T-helper 17 cell (primary cell): Measurements from ENCODE around the gene KNCN. TPM values are rescaled to one million over a fixed set of nuclear protein-coding genes. Genes with fewer than 3 reads are reported as not detected.

Experiments used
- ATAC-seq: fragments of 150-1000 bp; cut with Tn5 transposase; 2 replicates; pipeline ENCODE4 v1.10.0; 2021; ENCODE audit warnings: mild to moderate bottlenecking, moderate library complexity
- DNase-seq, 3 donors: peaks; one replicate each; pipeline versions ENCODE4 v3.0.0 to v3.0.0-alpha.2; 2020 to 2021
- H3K9me3 ChIP-seq: one replicate; pipeline ENCODE4 v1.7.0; 2013; ENCODE audit warnings: low read length, mild to moderate bottlenecking; ENCODE audit not compliant: control insufficient read depth, poor library complexity, severe bottlenecking
- H3K27ac Mint-ChIP-seq: one replicate; pipeline ENCODE4 v1.8.0; 2022; ENCODE audit warnings: mild to moderate bottlenecking, moderate library complexity, mixed read lengths
- H3K27me3 Mint-ChIP-seq: one replicate; pipeline ENCODE4 v1.8.0; 2022; ENCODE audit warnings: mixed read lengths
- H3K36me3 Mint-ChIP-seq: one replicate; pipeline ENCODE4 v1.8.0; 2022; ENCODE audit warnings: low read depth, mixed read lengths
- H3K4me1 Mint-ChIP-seq: one replicate; pipeline ENCODE4 v1.8.0; 2022; ENCODE audit warnings: mild to moderate bottlenecking, mixed read lengths
- H3K4me3 Mint-ChIP-seq: one replicate; pipeline ENCODE4 v1.8.0; 2022; ENCODE audit warnings: mild to moderate bottlenecking, moderate library complexity, mixed read lengths
- total RNA-seq, 4 donors: library from RNA in 2 of 4; stranded (reverse) in 2 of 4; gene quantifications; one replicate each; pipeline ENCODE4 v1.2.3 and lab custom pipeline; 2022 to 2026

Gene KNCN
- not detected for total RNA-seq
- total RNA-seq (lab: John Stamatoyannopoulos, UW) = 0 to 0.08 reads per million in 2 donors

- H3K27ac Mint-ChIP-seq = peak within 1 kb of the TSS; percentile 98
- ATAC-seq (no peak), DNase-seq (no peak)
- H3K4me3 Mint-ChIP-seq = peak within 1 kb of the TSS; percentile 36
- peaks cover 18% of the 10 kb centered on the region for H3K4me1 Mint-ChIP-seq
- H3K27me3 Mint-ChIP-seq = peaks cover 10% of the 10 kb centered on the region
- H3K9me3 ChIP-seq = no peaks in the 10 kb centered on the region
- peaks cover 2% of the 10 kb centered on the region for H3K36me3 Mint-ChIP-seq
Observed at GRCh38 chr1:46551597-46552095, at the start of gene KNCN. Gene KNCN, minus strand, starts transcription at chr1:46551647. Its CDS starts 432 bp downstream, at chr1:46551215.

- peaks cover 4% of the 10 kb centered on the region for H3K36me3 Mint-ChIP-seq
- ATAC-seq = no peak
Observed at GRCh38 chr1:46599059-46599970, 47.9 kb upstream of the KNCN start.

DNA sequence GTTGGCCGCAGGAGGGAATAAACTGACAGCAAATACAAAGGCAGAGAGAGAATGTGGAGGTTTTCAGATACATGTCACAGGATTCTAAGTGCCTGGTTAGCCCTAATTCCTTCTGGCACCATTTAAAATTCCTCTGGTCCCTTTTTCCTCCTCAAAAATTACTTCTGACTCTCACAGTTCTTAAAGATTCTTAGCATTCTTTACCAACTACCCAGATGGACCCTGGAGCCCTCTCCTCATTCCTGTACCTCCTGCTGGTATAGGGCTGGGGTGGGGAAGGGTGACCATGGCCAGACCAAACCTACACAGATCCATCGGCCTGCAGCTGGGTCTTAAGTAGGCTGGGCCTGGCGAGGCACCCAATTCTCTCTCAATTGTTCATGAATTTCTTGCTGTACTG lies 45.4 kb upstream of the KNCN start:
- Mint-ChIP-seq H3K4me3 (no peak overlapping the region), H3K4me1 (peaks cover 75% of the 10 kb centered on the region), H3K27ac (peak overlapping the region; percentile 74), H3K36me3 (peaks cover 12% of the 10 kb centered on the region), H3K27me3 (no peaks in the 10 kb centered on the region)
- ATAC-seq (no peak), DNase-seq (no peak)
- no peaks in the 10 kb centered on the region for H3K9me3 ChIP-seq

More at GRCh38 chr1:46599059-46599970, 47.9 kb upstream of the KNCN start:
- peak overlapping the region; percentile 91 for H3K27ac Mint-ChIP-seq
- no peak for DNase-seq
- H3K9me3 ChIP-seq = no peaks in the 10 kb centered on the region
- H3K27me3 Mint-ChIP-seq = no peaks in the 10 kb centered on the region
- H3K4me1 Mint-ChIP-seq = peaks cover 76% of the 10 kb centered on the region
- peak overlapping the region; percentile 69 for H3K4me3 Mint-ChIP-seq

DNA sequence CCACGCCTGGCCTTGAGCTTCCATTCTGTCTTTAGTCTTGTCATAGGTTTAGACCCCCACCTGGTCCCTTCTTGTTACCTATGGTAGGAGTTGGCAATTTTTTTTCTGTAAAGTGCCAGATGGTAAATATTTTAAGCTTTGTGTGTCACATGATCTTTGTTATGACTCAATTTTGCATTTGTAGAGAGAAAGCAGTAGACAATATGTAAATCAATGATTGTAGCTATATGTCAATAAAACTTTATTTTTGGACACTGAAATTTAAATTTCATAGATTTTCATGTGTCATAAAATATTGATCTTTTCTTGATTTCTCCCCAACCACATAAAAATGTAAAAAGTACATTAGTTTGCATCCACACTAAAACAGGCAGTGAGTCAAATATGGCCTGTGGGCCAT lies 44.6 kb upstream of the KNCN start:
- H3K4me3 Mint-ChIP-seq = no peak overlapping the region

DNA sequence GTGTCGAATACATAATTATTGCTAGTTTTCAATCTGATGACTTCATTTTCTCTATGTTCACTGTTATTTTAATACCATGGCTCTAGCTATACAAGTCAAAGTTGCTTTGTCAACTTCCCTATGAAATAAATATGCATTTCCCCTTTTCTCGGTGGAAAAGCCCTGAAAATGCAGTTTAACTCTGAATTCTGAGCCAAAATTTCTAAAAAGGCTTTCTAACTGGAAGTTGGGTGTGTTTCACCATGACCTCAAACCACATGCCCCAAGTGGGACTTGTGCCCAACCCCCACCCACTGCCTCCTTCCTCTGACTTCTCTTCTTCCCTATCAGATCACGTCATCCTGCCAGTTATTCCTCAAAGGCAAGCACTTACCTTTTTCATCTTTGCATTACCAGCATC lies 43.7 kb upstream of the KNCN start:
- no peaks in the 10 kb centered on the region for H3K9me3 ChIP-seq
- Mint-ChIP-seq H3K36me3 (peaks cover 14% of the 10 kb centered on the region), H3K27me3 (no peaks in the 10 kb centered on the region), H3K4me3 (peak overlapping the region; percentile 82), H3K27ac (peak overlapping the region; percentile 74), H3K4me1 (peaks cover 69% of the 10 kb centered on the region)
- peak; percentile 41 for ATAC-seq
- no peak for DNase-seq

More for the DNA sequence above, 44.6 kb upstream of the KNCN start:
- ATAC-seq (no peak), DNase-seq (no peak)
- no peaks in the 10 kb centered on the region for H3K9me3 ChIP-seq
- Mint-ChIP-seq H3K36me3 (peaks cover 12% of the 10 kb centered on the region), H3K4me1 (peaks cover 70% of the 10 kb centered on the region), H3K27me3 (no peaks in the 10 kb centered on the region), H3K27ac (peak overlapping the region; percentile 74)

- no peaks in the 10 kb centered on the region for H3K9me3 ChIP-seq
- peak overlapping the region; percentile 74 for H3K27ac Mint-ChIP-seq
- ATAC-seq (no peak), DNase-seq (no peak)
- H3K4me3 Mint-ChIP-seq = peak overlapping the region; percentile 33
- peaks cover 20% of the 10 kb centered on the region for H3K36me3 Mint-ChIP-seq
- H3K4me1 Mint-ChIP-seq = peaks cover 62% of the 10 kb centered on the region
- H3K27me3 Mint-ChIP-seq = no peaks in the 10 kb centered on the region
Observed at GRCh38 chr1:46594063-46594462, 42.6 kb upstream of the KNCN start.

DNA sequence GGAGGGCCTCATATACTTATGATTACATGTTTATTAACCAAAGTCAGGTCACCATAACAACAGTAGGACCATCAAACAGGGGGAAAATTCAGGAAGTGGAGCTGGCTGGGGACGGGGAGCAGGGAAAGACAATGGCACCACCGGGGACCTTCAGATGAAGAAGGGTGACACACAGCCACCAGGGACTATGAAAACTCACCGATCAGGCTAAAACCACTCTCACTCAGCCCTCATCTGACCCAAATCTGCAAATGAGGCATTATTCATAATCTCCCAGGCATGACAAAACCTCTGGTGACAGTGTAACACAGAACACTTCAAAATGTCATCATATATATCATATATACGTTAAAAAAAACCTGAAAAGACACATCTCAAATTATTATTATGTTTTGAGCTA lies 41.4 kb upstream of the KNCN start:
- H3K4me3 Mint-ChIP-seq = no peak overlapping the region
- ATAC-seq (no peak), DNase-seq (no peak)
- peaks cover 56% of the 10 kb centered on the region for H3K4me1 Mint-ChIP-seq
- H3K27ac Mint-ChIP-seq = no peak overlapping the region
- no peaks in the 10 kb centered on the region for H3K27me3 Mint-ChIP-seq
- H3K36me3 Mint-ChIP-seq = peaks cover 22% of the 10 kb centered on the region
- H3K9me3 ChIP-seq = no peaks in the 10 kb centered on the region

DNA sequence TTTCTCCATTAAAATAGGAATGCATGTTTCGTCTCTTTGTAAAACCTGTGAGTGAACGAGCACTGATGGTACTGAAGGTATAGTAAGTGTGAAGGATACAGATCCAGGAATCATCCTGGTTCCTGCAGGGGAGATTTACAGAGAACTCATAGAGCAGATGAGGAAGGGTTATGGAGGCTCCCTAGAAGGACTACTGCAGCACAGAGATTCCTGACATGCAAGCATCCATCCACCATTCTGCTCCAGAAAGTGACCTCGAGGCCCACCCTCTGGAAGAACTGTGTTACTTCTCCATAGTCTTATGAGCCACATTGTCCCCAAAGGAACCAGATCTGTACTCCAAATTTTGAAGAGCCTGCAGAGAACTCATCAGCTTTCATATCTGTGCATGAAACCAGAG lies 38.1 kb upstream of the KNCN start:
- Mint-ChIP-seq H3K4me1 (peaks cover 28% of the 10 kb centered on the region), H3K27ac (no peak overlapping the region), H3K4me3 (no peak overlapping the region)

GRCh38 chr1:46587069-46587468 lies 35.6 kb upstream of the KNCN start:
- H3K27ac Mint-ChIP-seq = no peak overlapping the region
- H3K27me3 Mint-ChIP-seq = no peaks in the 10 kb centered on the region
- H3K36me3 Mint-ChIP-seq = peaks cover 20% of the 10 kb centered on the region
- H3K4me1 Mint-ChIP-seq = peaks cover 25% of the 10 kb centered on the region
- H3K4me3 Mint-ChIP-seq = no peak overlapping the region
- DNase-seq (no peak), ATAC-seq (no peak)
- H3K9me3 ChIP-seq = no peaks in the 10 kb centered on the region

More for the DNA sequence above, 38.1 kb upstream of the KNCN start:
- Mint-ChIP-seq H3K36me3 (peaks cover 22% of the 10 kb centered on the region), H3K27me3 (no peaks in the 10 kb centered on the region)
- H3K9me3 ChIP-seq = no peaks in the 10 kb centered on the region
- no peak for ATAC-seq
- DNase-seq = no peak

GRCh38 chr1:46585312-46585938 lies 34.0 kb upstream of the KNCN start:
- H3K27me3 Mint-ChIP-seq = no peaks in the 10 kb centered on the region
- no peaks in the 10 kb centered on the region for H3K9me3 ChIP-seq
- no peak overlapping the region for H3K4me3 Mint-ChIP-seq
- H3K4me1 Mint-ChIP-seq = peaks cover 34% of the 10 kb centered on the region
- no peak overlapping the region for H3K27ac Mint-ChIP-seq
- DNase-seq (no peak), ATAC-seq (no peak)
- H3K36me3 Mint-ChIP-seq = peaks cover 21% of the 10 kb centered on the region

- peaks cover 11% of the 10 kb centered on the region for H3K36me3 Mint-ChIP-seq
- peaks cover 3% of the 10 kb centered on the region for H3K9me3 ChIP-seq
- H3K4me3 Mint-ChIP-seq = no peak overlapping the region
- H3K27ac Mint-ChIP-seq = peak overlapping the region; percentile 90
- H3K4me1 Mint-ChIP-seq = peaks cover 29% of the 10 kb centered on the region
- ATAC-seq (no peak), DNase-seq (no peak)
- no peaks in the 10 kb centered on the region for H3K27me3 Mint-ChIP-seq
Observed at GRCh38 chr1:46583494-46583893, 32.0 kb upstream of the KNCN start.

DNA sequence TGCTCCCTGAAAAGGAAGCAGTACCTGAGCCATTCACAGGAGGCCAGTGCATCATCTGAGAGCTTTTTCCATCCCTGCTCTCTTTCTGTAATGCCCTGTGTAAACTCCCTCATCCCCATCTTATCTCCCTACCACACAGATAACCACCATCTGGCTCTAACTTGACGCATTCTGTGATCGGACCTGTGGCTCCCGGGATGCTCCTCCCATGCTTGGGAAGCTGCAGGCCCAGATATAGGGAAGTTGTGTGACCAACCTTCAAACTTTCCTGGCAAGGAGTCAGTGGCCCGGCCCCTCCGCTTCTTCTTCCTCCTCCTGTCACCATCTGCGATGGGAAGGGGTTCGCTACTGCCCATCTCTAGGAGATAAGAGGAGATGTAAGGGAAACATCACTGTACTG lies 31.5 kb upstream of the KNCN start:
- no peak for DNase-seq
- Mint-ChIP-seq H3K27me3 (no peaks in the 10 kb centered on the region), H3K27ac (peak overlapping the region; percentile 90), H3K4me1 (peaks cover 29% of the 10 kb centered on the region), H3K36me3 (peaks cover 11% of the 10 kb centered on the region), H3K4me3 (no peak overlapping the region)
- H3K9me3 ChIP-seq = peaks cover 3% of the 10 kb centered on the region
- no peak for ATAC-seq

DNA sequence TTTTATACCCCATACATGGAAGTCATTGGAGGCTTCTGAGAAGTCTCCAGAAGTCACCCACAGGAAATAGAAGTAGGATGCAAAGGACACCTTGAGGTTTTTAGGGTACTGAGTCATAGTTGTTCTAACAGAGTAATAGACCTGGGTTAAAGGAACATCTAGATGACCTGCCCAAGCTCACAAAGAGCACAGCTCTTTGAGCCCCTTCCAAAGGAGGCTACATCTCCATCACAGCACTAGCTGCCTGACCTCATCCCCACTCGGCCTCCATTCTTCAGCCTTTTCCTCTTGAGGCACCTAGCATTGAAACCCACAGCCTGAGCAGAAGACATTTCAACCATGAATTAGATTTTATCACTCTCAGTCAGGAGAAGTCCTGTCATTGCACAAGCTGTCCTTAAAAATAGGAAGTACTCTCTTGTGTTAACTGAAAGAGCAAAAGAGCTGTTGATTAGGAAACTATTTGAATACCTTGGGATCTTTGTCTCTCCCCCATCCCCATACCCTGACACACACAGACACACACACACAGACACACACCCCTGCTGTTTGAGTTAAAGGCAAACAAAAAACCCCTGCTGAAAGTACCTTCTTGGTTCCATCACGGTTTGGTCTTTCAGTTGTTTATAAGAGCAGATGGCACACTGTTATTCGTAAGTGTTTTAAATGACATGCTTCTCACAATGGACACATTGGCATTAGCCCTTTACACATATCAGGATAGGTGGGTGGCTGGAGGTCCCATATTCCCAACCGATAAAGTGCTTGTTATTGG lies 30.4 kb upstream of the KNCN start:
- H3K4me1 Mint-ChIP-seq = peaks cover 31% of the 10 kb centered on the region
- peaks cover 11% of the 10 kb centered on the region for H3K36me3 Mint-ChIP-seq
- peaks cover 3% of the 10 kb centered on the region for H3K9me3 ChIP-seq
- peak overlapping the region; percentile 70 for H3K4me3 Mint-ChIP-seq
- DNase-seq (no peak), ATAC-seq (peak; percentile 87)
- no peaks in the 10 kb centered on the region for H3K27me3 Mint-ChIP-seq
- peak overlapping the region; percentile 90 for H3K27ac Mint-ChIP-seq
